Keratinocyte (primary cell): ENCODE measurements around the gene BCAS3. TPM values are rescaled to one million over a fixed set of nuclear protein-coding genes. Genes with fewer than 3 reads are reported as not detected.

ENCODE experiments used
- DNase-seq: peaks from one replicate; pipeline ENCODE4 v3.0.0-alpha.2; 2011; ENCODE audit warnings: low read depth, missing footprints, low spot score
- FAIRE-seq: peaks from 2 replicates; lab custom pipeline; 2011; peaks lifted over from hg19 to GRCh38; lab: Jason Lieb, UNC
- H2AFZ ChIP-seq: 2 replicates; pipeline ENCODE4 v1.6.0; 2012; ENCODE audit warnings: low read length, control low read depth, inconsistent platforms; ENCODE audit not compliant: control insufficient read depth
- H3K27ac ChIP-seq: 2 replicates; pipeline ENCODE4 v1.5.1; 2011; ENCODE audit warnings: low read length; ENCODE audit not compliant: control insufficient read depth, insufficient read depth
- H3K27me3 ChIP-seq: 3 replicates; pipeline ENCODE4 v1.6.0; 2011; ENCODE audit warnings: low read length; ENCODE audit not compliant: control insufficient read depth, insufficient read depth; ENCODE audit errors: extremely low read depth
- H3K36me3 ChIP-seq, 2 experiments: 2 replicates in 1 of 2; 3 replicates in 1 of 2; pipeline ENCODE4 v1.5.1; 2011; ENCODE audit warnings: low read length in 2 of 2, mild to moderate bottlenecking in 1 of 2; ENCODE audit not compliant: control insufficient read depth in 2 of 2, insufficient read depth in 2 of 2; ENCODE audit errors: extremely low read depth in 1 of 2
- H3K4me1 ChIP-seq: 3 replicates; pipeline ENCODE4 v1.5.1; 2011; ENCODE audit warnings: low read length; ENCODE audit not compliant: control insufficient read depth, insufficient read depth; ENCODE audit errors: extremely low read depth
- H3K4me2 ChIP-seq: 3 replicates; pipeline ENCODE4 v1.6.0; 2011; ENCODE audit warnings: low read depth, low read length; ENCODE audit not compliant: control insufficient read depth, insufficient read depth; ENCODE audit errors: extremely low read depth
- H3K4me3 ChIP-seq, 3 experiments: fragments of 200-600 bp in 1 of 3; sonication (generic) in 1 of 3; 2 replicates in 2 of 3; 3 replicates in 1 of 3; pipeline ENCODE4 v1.5.1; 2011 to 2016; ENCODE audit warnings: low read length in 3 of 3, mild to moderate bottlenecking in 3 of 3, control low read depth in 2 of 3, inconsistent platforms in 1 of 3, low read depth in 1 of 3, mixed read lengths in 1 of 3, mixed run types in 1 of 3, moderate library complexity in 1 of 3; ENCODE audit not compliant: control insufficient read depth in 2 of 3, insufficient read depth in 2 of 3; ENCODE audit errors: extremely low read depth in 1 of 3
- H3K79me2 ChIP-seq: 2 replicates; pipeline ENCODE4 v1.6.0; 2012; ENCODE audit warnings: low read length; ENCODE audit not compliant: control insufficient read depth, insufficient read depth
- H3K9ac ChIP-seq: 3 replicates; pipeline ENCODE4 v1.6.0; 2011; ENCODE audit warnings: low read length; ENCODE audit not compliant: control insufficient read depth, insufficient read depth; ENCODE audit errors: extremely low read depth
- H3K9me1 ChIP-seq: 3 replicates; pipeline ENCODE4 v1.6.0; 2011; ENCODE audit warnings: low read length; ENCODE audit not compliant: control insufficient read depth, insufficient read depth; ENCODE audit errors: extremely low read depth
- H3K9me3 ChIP-seq: 2 replicates; pipeline ENCODE4 v1.5.1; 2012; ENCODE audit warnings: low read depth, low read length; ENCODE audit not compliant: control insufficient read depth
- H4K20me1 ChIP-seq: 3 replicates; pipeline ENCODE4 v1.6.0; 2011; ENCODE audit warnings: low read length; ENCODE audit not compliant: control insufficient read depth, insufficient read depth; ENCODE audit errors: extremely low read depth
- CTCF ChIP-seq, 3 experiments: IDR thresholded peaks in 1 of 3; conservative IDR thresholded peaks in 1 of 3; optimal IDR thresholded peaks in 1 of 3; 2 replicates in 2 of 3; 3 replicates in 1 of 3; pipeline versions ENCODE3 to v1.5.1; 2011; ENCODE audit warnings: low read length in 3 of 3, mild to moderate bottlenecking in 3 of 3, moderate library complexity in 2 of 3, control low read depth in 1 of 3, inconsistent platforms in 1 of 3; ENCODE audit not compliant: insufficient read depth in 2 of 3; ENCODE audit errors: extremely low read depth in 1 of 3
- EZH2 ChIP-seq: IDR thresholded peaks from one replicate; pipeline ENCODE4 v1.6.1; 2012; ENCODE audit warnings: inconsistent platforms, mild to moderate bottlenecking, low read length, moderate library complexity
- dilution Hi-C: fragments of 300-500 bp; cut with MboI; formaldehyde crosslinking; loops from one replicate; pipeline ENCODE4 v1.7.0; 2020; ENCODE audit warnings: low sequenced_read_pairs; ENCODE audit not compliant: extremely low pct_ligation_motif_present
- polyA plus RNA-seq, 5 experiments: library from polyadenylated mRNA; depleted of rRNA in 3 of 5; stranded (reverse) in 3 of 5; stranded (forward) in 1 of 5; unstranded in 1 of 5; fragments of >200 nt; gene quantifications; 1 replicate in 1 of 5; 2 replicates in 3 of 5; 3 replicates in 1 of 5; pipeline versions ENCODE4 v1.2.1 to v1.2.3, GENCODE V29; 2011 to 2012; ENCODE audit warnings: missing spikeins in 2 of 5, low read depth in 1 of 5, low replicate concordance in 1 of 5

The BCAS3 gene
- polyA plus RNA-seq, 1 donor (not counting 4 experiments of a cell fraction or from before 2014, with no cell fraction given), result 11.8 TPM

- no peaks in the 10 kb centered on the region for H3K9me1 ChIP-seq
- FAIRE-seq (no peak), DNase-seq (no peak)
- H2AFZ ChIP-seq, result no peak overlapping the region
- dilution Hi-C loops, result no loop called here
- no peaks in the 10 kb centered on the region for H3K79me2 ChIP-seq
- no peak overlapping the region for H3K4me2 ChIP-seq
- no peaks in the 10 kb centered on the region for H4K20me1 ChIP-seq
- no peaks in the 10 kb centered on the region for H3K27me3 ChIP-seq
- no peaks in the 10 kb centered on the region for H3K9me3 ChIP-seq
- peaks cover 0 to 3% of the 10 kb centered on the region in 2 experiments for H3K36me3 ChIP-seq
- no peaks in the 10 kb centered on the region for H3K4me1 ChIP-seq
- H3K27ac ChIP-seq, result no peak overlapping the region
- no peak overlapping the region for H3K4me3 ChIP-seq
- no peak overlapping the region for H3K9ac ChIP-seq
- no peak for TF ChIP-seq CTCF (optimal IDR thresholded peaks at IDR 0.05 in 1 of 3, IDR thresholded peaks at IDR 0.05 in 1 of 3, conservative IDR thresholded peaks at IDR 0.05 in 1 of 3; ENCODE audit: extremely low read depth in 1 of 3, insufficient read depth in 2 of 3, low read length in 3 of 3)
- TF ChIP-seq EZH2, result no peak
Measured at GRCh38 chr17:60653569-60653968, 24.1 kb upstream of the BCAS3 start.

GRCh38 chr17:60656499-60656898 is 21.2 kb upstream of the BCAS3 start:
- H3K27ac ChIP-seq, result no peak overlapping the region
- H3K36me3 ChIP-seq, result peaks cover 0 to 3% of the 10 kb centered on the region in 2 experiments
- no peak for FAIRE-seq
- no peaks in the 10 kb centered on the region for H3K27me3 ChIP-seq
- H3K9me3 ChIP-seq, result no peaks in the 10 kb centered on the region
- H4K20me1 ChIP-seq, result no peaks in the 10 kb centered on the region
- no peaks in the 10 kb centered on the region for H3K79me2 ChIP-seq
- H3K9me1 ChIP-seq, result no peaks in the 10 kb centered on the region
- no peak overlapping the region for H3K4me3 ChIP-seq
- dilution Hi-C loops, result no loop called here
- H3K4me2 ChIP-seq, result no peak overlapping the region
- TF ChIP-seq CTCF (optimal IDR thresholded peaks at IDR 0.05 in 1 of 3, IDR thresholded peaks at IDR 0.05 in 1 of 3, conservative IDR thresholded peaks at IDR 0.05 in 1 of 3; ENCODE audit: extremely low read depth in 1 of 3, insufficient read depth in 2 of 3, low read length in 3 of 3) (no peak), EZH2 (no peak)
- H2AFZ ChIP-seq, result no peak overlapping the region
- DNase-seq, result no peak
- H3K9ac ChIP-seq, result no peak overlapping the region
- H3K4me1 ChIP-seq, result no peaks in the 10 kb centered on the region
